AG04450 (cell line): ENCODE measurements around the gene GIPC3. TPM values are rescaled to one million over a fixed set of nuclear protein-coding genes. Genes with fewer than 3 reads are reported as not detected.

Experiments used
- CTCF ChIA-PET: fragments of 300-600, 350-600 bp; formaldehyde crosslinking; extraction: SDS; loops from one replicate; lab custom pipeline; 2022; ENCODE audit warnings: antibody characterized with exemption, inconsistent platforms; lab: Charles Lee
- POLR2A ChIA-PET: fragments of 350-600 bp; formaldehyde crosslinking; extraction: SDS; loops from one replicate; lab custom pipeline; 2021; ENCODE audit warnings: antibody characterized with exemption, inconsistent platforms; lab: Yijun Ruan, JAX
- DNase-seq: peaks from one replicate; pipeline ENCODE4 v3.0.0-alpha.2; 2011; ENCODE audit warnings: low read depth, low spot score
- H3K27ac ChIP-seq: one replicate; pipeline ENCODE4 v1.5.1; 2012; ENCODE audit warnings: low read depth, low read length, control low read depth
- H3K27me3 ChIP-seq: one replicate; pipeline ENCODE4 v1.6.0; 2012; ENCODE audit warnings: low read length; ENCODE audit not compliant: control insufficient read depth, insufficient read depth
- H3K4me3 ChIP-seq: 2 replicates; pipeline ENCODE4 v1.5.1; 2011; ENCODE audit warnings: mild to moderate bottlenecking, low read depth, low read length, control low read depth
- H3K9me3 ChIP-seq: 2 replicates; pipeline ENCODE4 v1.5.1; 2012; ENCODE audit warnings: low read length; ENCODE audit not compliant: control insufficient read depth, insufficient read depth
- CTCF ChIP-seq: IDR thresholded peaks from 2 replicates; pipeline ENCODE4 v1.5.1; 2011; ENCODE audit warnings: low read depth, low read length, control low read depth, inconsistent platforms
- polyA plus RNA-seq: library from polyadenylated mRNA; depleted of rRNA; stranded (reverse); fragments of >200 nt; gene quantifications from 2 replicates; pipeline ENCODE4 v1.2.3, GENCODE V29; 2011; rRNA removed
- small RNA-seq: library from RNA; depleted of rRNA; stranded (forward); fragments of <200 nt; gene quantifications from one replicate; pipeline ENCODE3, GENCODE V24; 2012; ENCODE audit warnings: low read depth; ENCODE audit not compliant: insufficient read length

GIPC3 gene
- polyA plus RNA-seq, 1 experiment, result 0.30 TPM

GRCh38 chr19:3641515-3642269 lies 56.4 kb downstream of the GIPC3 start:
- Histone ChIP-seq H3K9me3 (no peaks in the 10 kb centered on the region; the same call in 1 of the 2 replicates), H3K27ac (no peak overlapping the region), H3K4me3 (no peak overlapping the region), H3K27me3 (no peaks in the 10 kb centered on the region)
- POLR2A ChIA-PET, result no interaction called here
- CTCF ChIA-PET, result no interaction called here
- TF ChIP-seq CTCF, result no peak
- DNase-seq, result no peak

GRCh38 chr19:3642296-3642695 lies 57.0 kb downstream of the GIPC3 start:
- H3K4me3 ChIP-seq, result no peak overlapping the region
- ChIA-PET POLR2A (no interaction called here), CTCF (no interaction called here)
- H3K9me3 ChIP-seq, result no peaks in the 10 kb centered on the region; the same call in 1 of the 2 replicates
- no peak for TF ChIP-seq CTCF
- no peak for DNase-seq
- H3K27me3 ChIP-seq, result no peaks in the 10 kb centered on the region
- H3K27ac ChIP-seq, result no peak overlapping the region

Small RNA genes lying within 50 kb of the gene (small RNA-seq; reads per million reads assigned to genes)
- not detected for gene AC005786.1

Other genes starting within 250 kb of the GIPC3 start
- 3.9 and 7.7 TPM in 2 replicates for gene NFIC, start 218.9 kb upstream of the GIPC3 start, polyA plus RNA-seq
- gene SMIM24, start 105.0 kb upstream of the GIPC3 start, polyA plus RNA-seq, result 0.19 TPM in 1 of 2 replicates, not detected in the other
- gene SMIM44, start 102.0 kb upstream of the GIPC3 start, polyA plus RNA-seq, result not detected in 2 replicates
- gene DOHH, start 84.8 kb upstream of the GIPC3 start, polyA plus RNA-seq, result 3.4 and 4.2 TPM in 2 replicates
- 21.2 and 31.3 TPM in 2 replicates for gene FZR1, start 79.2 kb upstream of the GIPC3 start, polyA plus RNA-seq
- not detected in 2 replicates for gene TEKTIP1, start 46.3 kb upstream of the GIPC3 start, polyA plus RNA-seq
- 23.7 and 34.7 TPM in 2 replicates for gene MFSD12, start 27.9 kb upstream of the GIPC3 start, polyA plus RNA-seq
- 30.5 and 36.8 TPM in 2 replicates for gene HMG20B, start 12.5 kb upstream of the GIPC3 start, polyA plus RNA-seq
- gene TBXA2R, start 21.4 kb downstream of the GIPC3 start, polyA plus RNA-seq, result 0.84 and 0.99 TPM in 2 replicates
- gene CACTIN, start 41.3 kb downstream of the GIPC3 start, polyA plus RNA-seq, result 9.3 and 11.2 TPM in 2 replicates
- 10.3 and 17.2 TPM in 2 replicates for gene PIP5K1C, start 115.0 kb downstream of the GIPC3 start, polyA plus RNA-seq
- gene TJP3, start 122.9 kb downstream of the GIPC3 start, polyA plus RNA-seq, result not detected in 2 replicates
- gene APBA3, start 176.2 kb downstream of the GIPC3 start, polyA plus RNA-seq, result 5.4 and 9.9 TPM in 2 replicates
- 31.2 and 36.9 TPM in 2 replicates for gene MRPL54, start 177.2 kb downstream of the GIPC3 start, polyA plus RNA-seq
- not detected in 2 replicates for gene RAX2, start 186.8 kb downstream of the GIPC3 start, polyA plus RNA-seq
- not detected in 2 replicates for gene MATK, start 200.9 kb downstream of the GIPC3 start, polyA plus RNA-seq